ENCODE results near the gene MAPK8IP2. TPM values are rescaled to one million over a fixed set of nuclear protein-coding genes. Genes with fewer than 3 reads are reported as not detected.
"Not testable (repeated sequence)": the region's sequence is repeated elsewhere in the genome, so short reads cannot be mapped to it uniquely, and the experiment has no call there.

Gene MAPK8IP2
- total and polyA plus RNA-seq, 2 experiments from 2014 or later: 0.42 to 1.7 TPM

GRCh38 chr22:50657925-50658324, 57.3 kb downstream of the MAPK8IP2 start:
- no peak overlapping the region for H3K27ac ChIP-seq
- no peak overlapping the region for H3K4me3 ChIP-seq
- no peaks in the 10 kb centered on the region for H3K4me1 ChIP-seq (ENCODE audit: low read depth)
- TF ChIP-seq, protein P1, sequence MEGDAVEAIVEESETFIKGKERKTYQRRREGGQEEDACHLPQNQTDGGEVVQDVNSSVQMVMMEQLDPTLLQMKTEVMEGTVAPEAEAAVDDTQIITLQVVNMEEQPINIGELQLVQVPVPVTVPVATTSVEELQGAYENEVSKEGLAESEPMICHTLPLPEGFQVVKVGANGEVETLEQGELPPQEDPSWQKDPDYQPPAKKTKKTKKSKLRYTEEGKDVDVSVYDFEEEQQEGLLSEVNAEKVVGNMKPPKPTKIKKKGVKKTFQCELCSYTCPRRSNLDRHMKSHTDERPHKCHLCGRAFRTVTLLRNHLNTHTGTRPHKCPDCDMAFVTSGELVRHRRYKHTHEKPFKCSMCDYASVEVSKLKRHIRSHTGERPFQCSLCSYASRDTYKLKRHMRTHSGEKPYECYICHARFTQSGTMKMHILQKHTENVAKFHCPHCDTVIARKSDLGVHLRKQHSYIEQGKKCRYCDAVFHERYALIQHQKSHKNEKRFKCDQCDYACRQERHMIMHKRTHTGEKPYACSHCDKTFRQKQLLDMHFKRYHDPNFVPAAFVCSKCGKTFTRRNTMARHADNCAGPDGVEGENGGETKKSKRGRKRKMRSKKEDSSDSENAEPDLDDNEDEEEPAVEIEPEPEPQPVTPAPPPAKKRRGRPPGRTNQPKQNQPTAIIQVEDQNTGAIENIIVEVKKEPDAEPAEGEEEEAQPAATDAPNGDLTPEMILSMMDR (IDR thresholded peaks at IDR 0.05; ENCODE audit: low read depth, low read length): no peak
- no peaks in the 10 kb centered on the region for H3K27me3 ChIP-seq
- no peaks in the 10 kb centered on the region for H3K36me3 ChIP-seq
- no peaks in the 10 kb centered on the region for H3K9me3 ChIP-seq (ENCODE audit: low read depth)
- DNase-seq (ENCODE audit: low read depth in 1 of 2, low spot score in 1 of 2): no peak

- not testable (repeated sequence) for H3K4me3 ChIP-seq; H3K36me3 ChIP-seq; DNase-seq (ENCODE audit: low read depth in 1 of 2, low spot score in 1 of 2); H3K27ac ChIP-seq; H3K4me1 ChIP-seq (ENCODE audit: low read depth); H3K27me3 ChIP-seq; H3K9me3 ChIP-seq (ENCODE audit: low read depth)
These were observed 59.1 kb downstream of the MAPK8IP2 start for GRCh38 chr22:50659711-50660110.

DNA sequence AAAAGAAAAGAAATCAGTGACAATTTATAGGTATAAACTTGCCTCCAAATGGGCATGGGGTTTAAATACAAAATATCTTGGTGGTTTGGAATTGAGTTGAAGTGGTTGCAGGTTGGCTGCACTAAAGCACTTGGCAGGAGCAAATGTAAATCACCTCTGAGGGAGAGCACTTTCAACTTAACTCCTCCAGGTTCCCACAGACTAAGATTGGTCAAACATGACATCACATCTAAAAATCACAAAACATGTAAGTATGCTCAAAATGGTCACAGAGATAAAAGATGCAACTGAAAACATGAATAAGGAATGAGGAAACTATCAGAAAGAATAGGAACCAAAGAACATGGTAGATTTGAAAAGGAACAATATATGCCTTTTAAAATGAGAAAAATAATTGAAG, 59.7 kb downstream of the MAPK8IP2 start:
- Histone ChIP-seq H3K4me1 (ENCODE audit: low read depth) (no peaks in the 10 kb centered on the region), H3K27me3 (no peaks in the 10 kb centered on the region), H3K9me3 (ENCODE audit: low read depth) (no peaks in the 10 kb centered on the region), H3K27ac (no peak overlapping the region), H3K36me3 (no peaks in the 10 kb centered on the region), H3K4me3 (no peak overlapping the region)
- no peak for DNase-seq (ENCODE audit: low read depth in 1 of 2, low spot score in 1 of 2)
- TF ChIP-seq, protein P1 (IDR thresholded peaks at IDR 0.05; ENCODE audit: low read depth, low read length): no peak

Other genes with a start within 250 kb of the MAPK8IP2 start
- 75.9 and 111 TPM in 2 replicates for gene SBF1, start 125.8 kb upstream of the MAPK8IP2 start, total RNA-seq
- 39.1 and 47.4 TPM in 2 replicates for gene SBF1, start 125.8 kb upstream of the MAPK8IP2 start, polyA plus RNA-seq
- 0.39 and 1.6 TPM in 2 replicates for gene ADM2, start 119.2 kb upstream of the MAPK8IP2 start, total RNA-seq
- 0.10 TPM in 1 of 2 replicates, not detected in the other for gene ADM2, start 119.2 kb upstream of the MAPK8IP2 start, polyA plus RNA-seq
- not detected in 2 replicates for gene MIOX, start 113.9 kb upstream of the MAPK8IP2 start, total RNA-seq
- gene MIOX, start 113.9 kb upstream of the MAPK8IP2 start, polyA plus RNA-seq: not detected in 2 replicates
- gene LMF2, start 93.1 kb upstream of the MAPK8IP2 start, total RNA-seq: 79.9 and 91.7 TPM in 2 replicates
- gene LMF2, start 93.1 kb upstream of the MAPK8IP2 start, polyA plus RNA-seq: 72.9 and 82.9 TPM in 2 replicates
- gene NCAPH2, start 92.6 kb upstream of the MAPK8IP2 start, total RNA-seq: 50.3 and 55.0 TPM in 2 replicates
- 47.0 and 59.4 TPM in 2 replicates for gene NCAPH2, start 92.6 kb upstream of the MAPK8IP2 start, polyA plus RNA-seq
- 4.1 TPM in 1 of 2 replicates, not detected in the other for gene SCO2, start 75.2 kb upstream of the MAPK8IP2 start, total RNA-seq
- 0.84 and 10.5 TPM in 2 replicates for gene SCO2, start 75.2 kb upstream of the MAPK8IP2 start, polyA plus RNA-seq
- gene TYMP, start 70.8 kb upstream of the MAPK8IP2 start, total RNA-seq: 2.6 and 7.8 TPM in 2 replicates
- 10.0 and 17.7 TPM in 2 replicates for gene TYMP, start 70.8 kb upstream of the MAPK8IP2 start, polyA plus RNA-seq
- gene KLHDC7B, start 54.9 kb upstream of the MAPK8IP2 start, total RNA-seq: 0.07 and 0.18 TPM in 2 replicates
- 0.45 TPM in 1 of 2 replicates, not detected in the other for gene KLHDC7B, start 54.9 kb upstream of the MAPK8IP2 start, polyA plus RNA-seq
- not detected in 2 replicates for gene SYCE3, start 37.9 kb upstream of the MAPK8IP2 start, total RNA-seq
- 3.8 TPM in 1 of 2 replicates, not detected in the other for gene SYCE3, start 37.9 kb upstream of the MAPK8IP2 start, polyA plus RNA-seq
- gene CPT1B, start 22.4 kb upstream of the MAPK8IP2 start, total RNA-seq: 25.7 and 39.1 TPM in 2 replicates
- gene CPT1B, start 22.4 kb upstream of the MAPK8IP2 start, polyA plus RNA-seq: 53.1 and 58.7 TPM in 2 replicates
- gene CHKB, start 17.9 kb upstream of the MAPK8IP2 start, total RNA-seq: 54.6 and 73.4 TPM in 2 replicates
- gene CHKB, start 17.9 kb upstream of the MAPK8IP2 start, polyA plus RNA-seq: 100 and 134 TPM in 2 replicates
- gene ARSA, start 27.4 kb downstream of the MAPK8IP2 start, total RNA-seq: 53.1 and 58.1 TPM in 2 replicates
- gene ARSA, start 27.4 kb downstream of the MAPK8IP2 start, polyA plus RNA-seq: 16.4 and 16.8 TPM in 2 replicates
- gene SHANK3, start 72.0 kb downstream of the MAPK8IP2 start, total RNA-seq: 10.9 and 14.4 TPM in 2 replicates
- gene SHANK3, start 72.0 kb downstream of the MAPK8IP2 start, polyA plus RNA-seq: 3.3 and 4.1 TPM in 2 replicates
- 0.07 and 0.77 TPM in 2 replicates for gene ACR, start 137.4 kb downstream of the MAPK8IP2 start, total RNA-seq
- gene ACR, start 137.4 kb downstream of the MAPK8IP2 start, polyA plus RNA-seq: not detected in 2 replicates
- 13.0 and 16.8 TPM in 2 replicates for gene RABL2B, start 182.8 kb downstream of the MAPK8IP2 start, total RNA-seq
- 33.0 and 37.0 TPM in 2 replicates for gene RABL2B, start 182.8 kb downstream of the MAPK8IP2 start, polyA plus RNA-seq

Measured in cardiac muscle cell (in vitro differentiated cells and primary cell).